Astrocyte of the spinal cord (primary cell): ENCODE measurements around the gene LMO1.

Source experiments
- DNase-seq: peaks from one replicate; pipeline ENCODE4 v3.0.0; 2011; ENCODE audit warnings: low read depth, low spot score
- H3K4me3 ChIP-seq: 2 replicates; pipeline ENCODE4 v1.5.1; 2011; ENCODE audit warnings: low read depth, mild to moderate bottlenecking, low read length, moderate library complexity
- in situ Hi-C: cut with HindIII; loops from 2 replicates; pipeline ENCODE4 v1.10.0; 2017; ENCODE audit warnings: low sequenced_read_pairs
- TF ChIP-seq, protein P1 (sequence below): IDR thresholded peaks from 2 replicates; pipeline ENCODE4 v1.5.1; 2012; ENCODE audit warnings: low read depth, mild to moderate bottlenecking, low read length, inconsistent platforms

LMO1 gene

DNA sequence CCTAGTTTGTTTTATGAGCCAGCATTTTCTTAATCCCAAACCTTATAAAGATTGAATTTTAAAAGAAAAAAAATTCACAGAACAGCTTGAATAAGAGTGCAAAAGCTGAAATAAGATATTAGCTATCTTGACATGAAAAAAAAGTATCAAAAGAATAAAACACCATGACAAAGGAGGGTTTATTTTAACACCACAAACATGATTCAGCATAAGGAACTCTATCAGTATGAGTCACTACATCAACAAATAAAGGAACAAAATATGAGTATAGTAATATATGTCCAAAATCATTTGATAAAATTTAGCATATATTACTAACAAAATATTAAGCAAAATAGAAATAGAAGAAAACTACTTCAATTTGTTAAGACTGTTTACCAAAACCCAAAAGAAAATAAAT, 9.6 kb upstream of the LMO1 start:
- no peak overlapping the region for H3K4me3 ChIP-seq
- TF ChIP-seq, protein P1, sequence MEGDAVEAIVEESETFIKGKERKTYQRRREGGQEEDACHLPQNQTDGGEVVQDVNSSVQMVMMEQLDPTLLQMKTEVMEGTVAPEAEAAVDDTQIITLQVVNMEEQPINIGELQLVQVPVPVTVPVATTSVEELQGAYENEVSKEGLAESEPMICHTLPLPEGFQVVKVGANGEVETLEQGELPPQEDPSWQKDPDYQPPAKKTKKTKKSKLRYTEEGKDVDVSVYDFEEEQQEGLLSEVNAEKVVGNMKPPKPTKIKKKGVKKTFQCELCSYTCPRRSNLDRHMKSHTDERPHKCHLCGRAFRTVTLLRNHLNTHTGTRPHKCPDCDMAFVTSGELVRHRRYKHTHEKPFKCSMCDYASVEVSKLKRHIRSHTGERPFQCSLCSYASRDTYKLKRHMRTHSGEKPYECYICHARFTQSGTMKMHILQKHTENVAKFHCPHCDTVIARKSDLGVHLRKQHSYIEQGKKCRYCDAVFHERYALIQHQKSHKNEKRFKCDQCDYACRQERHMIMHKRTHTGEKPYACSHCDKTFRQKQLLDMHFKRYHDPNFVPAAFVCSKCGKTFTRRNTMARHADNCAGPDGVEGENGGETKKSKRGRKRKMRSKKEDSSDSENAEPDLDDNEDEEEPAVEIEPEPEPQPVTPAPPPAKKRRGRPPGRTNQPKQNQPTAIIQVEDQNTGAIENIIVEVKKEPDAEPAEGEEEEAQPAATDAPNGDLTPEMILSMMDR = no peak
- peak; percentile 9 for DNase-seq
- in situ Hi-C loops = no loop called here

DNA sequence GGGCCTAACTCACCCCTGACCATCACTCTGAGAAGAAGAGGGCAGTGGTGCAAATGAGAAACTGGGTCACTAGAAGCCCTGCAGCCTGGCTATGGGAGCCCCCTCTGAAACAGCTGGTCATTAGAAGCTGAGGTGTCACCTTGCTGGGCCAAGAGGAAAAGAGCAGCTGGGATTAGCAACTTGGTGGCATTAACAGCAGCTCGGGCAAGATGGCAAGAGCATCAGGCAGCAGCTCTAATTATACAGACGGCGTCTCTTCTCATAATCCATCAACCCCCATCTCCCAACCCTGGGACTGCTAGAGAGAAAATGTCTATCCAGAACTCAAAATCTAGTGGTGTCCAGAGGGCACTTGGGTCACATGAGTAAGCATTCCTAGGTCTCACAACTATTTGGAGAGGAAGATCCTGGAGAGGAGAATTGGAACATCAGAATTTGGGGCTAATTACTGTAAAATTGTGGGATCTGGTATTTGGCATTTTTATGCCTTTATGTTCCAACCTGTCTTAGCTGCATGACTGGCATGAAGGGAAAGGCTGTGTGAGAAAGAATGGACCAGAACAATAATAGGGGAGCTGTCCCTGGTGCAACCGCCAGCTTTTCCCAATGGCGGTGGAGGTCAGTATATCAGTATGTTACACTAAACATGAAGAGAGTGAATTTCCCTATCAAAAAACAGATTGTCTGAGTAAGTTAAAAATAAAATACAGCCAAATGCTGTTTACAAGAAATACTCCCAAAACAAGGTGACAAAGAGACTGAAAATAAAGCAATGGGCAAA, 7.6 kb upstream of the LMO1 start:
- in situ Hi-C loops = no loop called here
- TF ChIP-seq, protein P1 = no peak
- DNase-seq = no peak
- no peak overlapping the region for H3K4me3 ChIP-seq

DNA sequence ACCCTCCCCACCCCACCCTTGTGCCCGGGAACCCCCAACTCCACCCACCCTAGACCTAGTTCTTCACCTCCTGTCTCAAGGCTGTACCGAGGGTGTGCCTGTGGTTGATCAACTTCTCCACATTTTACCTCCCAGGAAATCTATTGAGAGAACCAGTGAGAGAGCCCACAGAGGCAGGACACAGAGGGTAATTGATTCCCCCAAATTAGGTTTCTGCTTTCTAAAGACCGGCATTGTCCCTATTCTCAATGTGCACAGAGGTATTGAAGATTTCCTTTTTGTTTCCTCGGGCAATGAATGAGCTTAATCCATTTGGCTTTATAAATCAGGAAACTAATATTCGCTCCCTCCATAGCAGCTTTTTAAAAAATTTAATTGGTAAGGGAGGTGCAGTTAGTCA, 6.0 kb upstream of the LMO1 start:
- no peak for DNase-seq
- no peak overlapping the region for H3K4me3 ChIP-seq
- TF ChIP-seq, protein P1 = no peak
- in situ Hi-C loops = no loop called here

DNA sequence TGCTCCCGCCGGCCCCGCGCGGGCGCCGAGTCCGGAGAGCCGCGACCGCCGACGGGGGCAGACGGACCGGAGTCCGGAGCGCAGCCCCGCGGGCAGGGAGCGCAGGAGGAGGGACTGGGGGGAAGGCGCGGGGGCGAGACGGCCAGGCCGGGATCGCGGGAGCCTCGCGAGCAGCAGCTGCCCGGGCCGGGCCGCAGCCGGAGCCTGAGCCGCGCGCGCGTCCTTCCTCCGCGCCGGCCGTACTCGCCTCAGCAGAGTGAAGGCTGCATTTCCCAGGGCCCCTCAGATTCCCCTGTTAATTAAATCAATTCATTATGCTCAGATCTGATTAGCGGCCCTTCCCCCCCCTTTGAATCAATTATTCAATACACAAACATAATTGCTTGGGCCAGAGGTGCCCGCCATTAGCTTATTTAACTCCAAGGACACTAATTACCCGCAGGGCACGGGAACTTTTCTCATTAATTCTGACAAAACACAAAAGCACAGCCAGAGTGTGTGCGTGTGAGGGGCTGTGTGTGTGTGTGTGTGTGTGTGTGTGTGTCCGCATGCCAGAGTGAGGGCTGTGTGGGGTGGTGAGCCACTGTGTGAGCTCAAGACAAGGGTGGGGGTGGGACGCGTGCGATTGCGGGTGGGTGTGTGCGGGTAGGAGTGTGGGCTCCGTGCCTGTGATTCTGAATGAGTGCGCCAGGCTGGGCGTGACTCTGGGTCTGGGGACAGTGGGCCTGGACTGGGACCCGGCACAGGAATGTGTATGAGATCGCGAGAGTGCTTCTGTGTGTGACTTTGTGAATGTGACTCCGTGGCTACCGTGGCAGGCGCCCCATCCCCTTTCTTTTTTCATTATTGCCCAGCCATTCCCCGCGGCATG, 5.1 kb upstream of the LMO1 start:
- no peak overlapping the region for H3K4me3 ChIP-seq

DNA sequence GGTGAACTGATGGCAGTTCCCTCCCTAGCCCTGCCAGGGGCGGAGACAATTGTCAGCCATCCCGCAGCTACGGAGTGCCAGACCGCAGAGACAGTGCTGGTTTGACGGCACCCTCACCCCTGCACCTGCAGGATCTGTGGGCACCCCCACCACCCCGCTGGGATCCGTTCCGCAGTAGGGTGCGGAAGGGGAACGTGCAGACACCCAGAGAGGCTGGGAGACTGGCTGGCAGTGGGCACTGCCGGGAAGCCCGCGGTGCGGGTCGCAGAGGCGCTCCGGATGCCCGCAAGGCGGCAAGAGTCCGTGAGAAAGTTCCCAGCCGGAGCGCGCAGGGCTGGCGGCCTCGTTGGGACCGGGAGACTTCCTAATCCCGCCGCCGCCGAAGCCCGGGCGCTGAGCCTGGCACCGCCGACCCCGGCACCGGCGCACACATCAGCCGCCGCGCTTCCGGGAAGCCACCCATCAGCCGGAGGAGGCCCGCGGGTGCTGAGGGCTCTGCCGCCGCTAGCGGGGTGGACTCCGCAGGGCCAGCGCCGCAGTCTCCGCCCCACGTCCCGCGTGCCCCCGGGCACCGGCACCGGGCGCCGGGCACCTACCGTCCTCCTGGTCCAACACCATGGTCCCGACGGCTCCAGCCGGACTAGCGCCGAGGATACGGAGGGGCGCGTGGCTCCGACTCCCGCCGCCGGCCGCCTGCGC, 4.3 kb upstream of the LMO1 start:
- no peak for DNase-seq
- in situ Hi-C loops = no loop called here
- TF ChIP-seq, protein P1 = no peak
- no peak overlapping the region for H3K4me3 ChIP-seq

More for the DNA sequence above, 5.1 kb upstream of the LMO1 start:
- TF ChIP-seq, protein P1 = no peak
- DNase-seq = no peak
- in situ Hi-C loops = no loop called here

DNA sequence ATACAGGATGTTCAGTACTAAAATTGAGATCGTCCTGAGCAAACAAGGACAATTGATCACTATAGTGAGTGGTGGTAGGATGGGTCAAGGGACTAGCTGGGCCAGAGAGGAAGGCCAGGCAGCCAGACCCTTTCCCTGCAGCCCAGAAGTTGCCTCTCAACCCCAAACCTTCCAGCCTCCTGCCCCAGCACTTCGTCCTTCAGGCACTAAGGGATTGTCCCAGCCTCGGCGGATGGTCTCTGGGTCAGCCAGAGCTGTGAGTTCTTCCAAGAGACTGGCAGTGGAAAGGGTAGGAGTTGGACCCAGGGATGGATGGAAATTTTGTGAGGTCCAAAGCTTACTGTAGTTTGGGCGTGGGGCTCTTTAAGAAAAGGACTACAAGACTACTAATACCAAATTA, 3.6 kb upstream of the LMO1 start:
- in situ Hi-C loops = no loop called here

More for the DNA sequence above, 3.6 kb upstream of the LMO1 start:
- TF ChIP-seq, protein P1 = no peak
- DNase-seq = no peak
- no peak overlapping the region for H3K4me3 ChIP-seq
